NCI-H187 (cell line): ENCODE measurements around the gene RPS6KL1.

ENCODE experiments used
- DNase-seq, 2 experiments: peaks; one replicate each; lab custom pipeline; 2025; lab: John Stamatoyannopoulos, UW

The RPS6KL1 gene

GRCh38 chr14:74888164-74889158, 34.6 kb downstream of the RPS6KL1 start:
- no peak for DNase-seq

- DNase-seq, result no peak
These were observed 37.1 kb downstream of the RPS6KL1 start for GRCh38 chr14:74886001-74886400.

- DNase-seq, result no peak
These were observed 40.7 kb downstream of the RPS6KL1 start for GRCh38 chr14:74882103-74882920.

GRCh38 chr14:74881431-74882102, 41.5 kb downstream of the RPS6KL1 start, which contains the start of gene DLST:
TSS of gene DLST (plus strand) at chr14:74881916. CDS start at chr14:74881954, 38 bp downstream.
- DNase-seq, result peak; percentile 77 to 87

GRCh38 chr14:74879427-74880182, 43.5 kb downstream of the RPS6KL1 start:
- no peak for DNase-seq

GRCh38 chr14:74875941-74876913, 46.8 kb downstream of the RPS6KL1 start, which contains the start of gene PROX2:
TSS of gene PROX2 (minus strand) at chr14:74876145. CDS start at chr14:74863834, 12,311 bp downstream.
- no peak for DNase-seq

GRCh38 chr14:74875204-74875603, 47.9 kb downstream of the RPS6KL1 start:
- DNase-seq, result no peak

GRCh38 chr14:74871819-74872218, 51.2 kb downstream of the RPS6KL1 start:
- no peak for DNase-seq

- DNase-seq, result no peak
These were observed 54.3 kb downstream of the RPS6KL1 start for GRCh38 chr14:74868739-74869138.

GRCh38 chr14:74867673-74868072, 55.4 kb downstream of the RPS6KL1 start:
- no peak for DNase-seq

- no peak for DNase-seq
These were observed 56.2 kb downstream of the RPS6KL1 start for GRCh38 chr14:74866708-74867389.

GRCh38 chr14:74865156-74865555, 57.9 kb downstream of the RPS6KL1 start:
- DNase-seq, result no peak

- DNase-seq, result no peak
These were observed 58.9 kb downstream of the RPS6KL1 start for GRCh38 chr14:74864198-74864597.

GRCh38 chr14:74863274-74863673, 59.8 kb downstream of the RPS6KL1 start:
- no peak for DNase-seq

GRCh38 chr14:74861734-74862090, 61.3 kb downstream of the RPS6KL1 start:
- no peak for DNase-seq

GRCh38 chr14:74860899-74861733, 61.9 kb downstream of the RPS6KL1 start:
- peak; percentile 69 to 86 for DNase-seq

- DNase-seq, result no peak
These were observed 63.1 kb downstream of the RPS6KL1 start for GRCh38 chr14:74859757-74860552.

- DNase-seq, result no peak
These were observed 65.0 kb downstream of the RPS6KL1 start for GRCh38 chr14:74858022-74858421.
